Tibial nerve (tissue), 4 donors: Measurements from ENCODE around the gene TBL3. TPM values are rescaled to one million over a fixed set of nuclear protein-coding genes. Genes with fewer than 3 reads are reported as not detected.

Experiments
- DNase-seq, 2 donors: peaks; one replicate each; pipeline ENCODE4 v3.0.0-alpha.2; 2019; ENCODE audit warnings: low spot score in 2 of 2
- H3K27ac ChIP-seq, 4 donors: fragments of 200-600 bp; sonication (generic) in 3 of 4; one replicate each; pipeline ENCODE4 v1.5.1; 2017 to 2019; ENCODE audit warnings: mild to moderate bottlenecking in 1 of 4
- H3K27me3 ChIP-seq, 2 donors: fragments of 200-600 bp; sonication (generic) in 1 of 2; one replicate each; pipeline versions ENCODE4 v1.5.1 to v1.6.0; 2017 to 2019
- H3K36me3 ChIP-seq, 3 donors: fragments of 200-600 bp; sonication (generic); one replicate each; pipeline ENCODE4 v1.5.1; 2018 to 2019
- H3K4me1 ChIP-seq, 4 donors: fragments of 200-600 bp; sonication (generic) in 3 of 4; one replicate each; pipeline ENCODE4 v1.5.1; 2017 to 2019
- H3K4me3 ChIP-seq, 4 donors: fragments of 200-600 bp; sonication (generic) in 3 of 4; one replicate each; pipeline ENCODE4 v1.5.1; 2017 to 2019; ENCODE audit warnings: mild to moderate bottlenecking in 1 of 4, moderate library complexity in 1 of 4
- H3K9me3 ChIP-seq, 4 donors: fragments of 200-600 bp; sonication (generic) in 3 of 4; one replicate each; pipeline ENCODE4 v1.5.1; 2017 to 2019
- CTCF ChIP-seq, 5 experiments: fragments of 200-600 bp in 3 of 5; fragments of 450-650 bp in 2 of 5; sonication (generic) in 3 of 5; IDR thresholded peaks; one replicate each; pipeline ENCODE4 v1.5.1; 2016 to 2019; ENCODE audit warnings: antibody characterized with exemption in 5 of 5, mild to moderate bottlenecking in 3 of 5, moderate library complexity in 2 of 5
- EP300 ChIP-seq, 2 donors: sonication (generic); formaldehyde crosslinking; IDR thresholded peaks; one replicate each; pipeline ENCODE4 v1.6.1; 2017; ENCODE audit warnings: antibody characterized with exemption in 2 of 2, mild to moderate bottlenecking in 1 of 2
- POLR2A ChIP-seq, 2 donors: fragments of 450-650 bp; IDR thresholded peaks; one replicate each; pipeline ENCODE4 v1.6.1; 2017; ENCODE audit warnings: antibody characterized with exemption in 2 of 2, mild to moderate bottlenecking in 2 of 2, moderate library complexity in 2 of 2
- WGBS, 2 donors: methylation state at CpG; one replicate each; pipeline ENCODE4 v1.1.5; 2018; 5-methylcytosine and 5-hydroxymethylcytosine counted together
- total RNA-seq, 4 donors: library from RNA; depleted of rRNA; stranded (reverse); fragments of >200 nt; gene quantifications; one replicate each; pipeline ENCODE4 v1.1.0, GENCODE V29; 2016

Gene TBL3
- total RNA-seq, 4 donors from 2014 or later, result 37.6 to 70.8 (median 46.2) TPM

GRCh38 chr16:1929105-1929504, 42.7 kb upstream of the TBL3 start:
- 11 to 16% methylated on average over 9 of the region's 11 CpGs for WGBS, 2 donors
- DNase-seq, result no peak

GRCh38 chr16:1929578-1930337, 42.1 kb upstream of the TBL3 start:
- 5 to 16% methylated on average over 29 to 55 of the region's 70 CpGs for WGBS, 2 donors
- H3K9me3 ChIP-seq, result no peaks in the 10 kb centered on the region
- peaks cover 0 to 12% (median 4%) of the 10 kb centered on the region in 4 donors for H3K4me1 ChIP-seq
- peaks cover 0 to 13% of the 10 kb centered on the region in 2 donors for H3K27me3 ChIP-seq
- H3K27ac ChIP-seq, result peak overlapping the region; percentile 22 to 86 (median 79)
- H3K36me3 ChIP-seq, result no peaks in the 10 kb centered on the region
- TF ChIP-seq EP300 (IDR thresholded peaks at IDR 0.05) (no peak), CTCF (IDR thresholded peaks at IDR 0.05) (peak; percentile 100)
- peak overlapping the region; percentile 55 to 83 (median 74) for H3K4me3 ChIP-seq
- DNase-seq, result peak; percentile 78 to 83

More at GRCh38 chr16:1929105-1929504, 42.7 kb upstream of the TBL3 start:
- Histone ChIP-seq H3K9me3 (no peaks in the 10 kb centered on the region), H3K36me3 (no peaks in the 10 kb centered on the region), H3K27ac (peak overlapping the region; percentile 22 to 86 (median 79)), H3K27me3 (peaks cover 0 to 19% of the 10 kb centered on the region in 2 donors), H3K4me3 (peak overlapping the region; percentile 55 to 83 (median 74)), H3K4me1 (peaks cover 0 to 12% (median 4%) of the 10 kb centered on the region in 4 donors)
- TF ChIP-seq POLR2A (IDR thresholded peaks at IDR 0.05), result no peak

DNA sequence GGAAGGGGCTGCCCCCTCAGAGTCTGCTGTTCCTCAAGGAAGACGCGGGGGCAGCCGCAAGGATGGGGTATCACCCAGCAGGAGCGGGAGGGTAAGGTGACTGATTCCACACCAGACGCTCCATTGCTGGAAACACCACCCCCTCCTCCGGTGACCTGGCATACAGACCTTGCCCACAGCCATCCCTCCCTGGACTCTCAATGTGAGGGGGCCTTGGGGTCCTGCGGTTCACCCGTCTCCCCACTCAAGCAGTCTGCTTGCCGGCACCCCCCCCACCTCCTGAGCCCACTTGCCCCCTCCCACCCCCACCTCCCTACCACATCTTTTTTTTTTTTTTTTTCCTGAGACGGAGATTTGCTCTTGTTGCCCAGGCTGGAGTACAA, 41.5 kb upstream of the TBL3 start:
- 77% methylated on average over 6 to 10 of the region's 10 CpGs for WGBS, 2 donors
- no peak for DNase-seq
- no peak overlapping the region for H3K27ac ChIP-seq

DNA sequence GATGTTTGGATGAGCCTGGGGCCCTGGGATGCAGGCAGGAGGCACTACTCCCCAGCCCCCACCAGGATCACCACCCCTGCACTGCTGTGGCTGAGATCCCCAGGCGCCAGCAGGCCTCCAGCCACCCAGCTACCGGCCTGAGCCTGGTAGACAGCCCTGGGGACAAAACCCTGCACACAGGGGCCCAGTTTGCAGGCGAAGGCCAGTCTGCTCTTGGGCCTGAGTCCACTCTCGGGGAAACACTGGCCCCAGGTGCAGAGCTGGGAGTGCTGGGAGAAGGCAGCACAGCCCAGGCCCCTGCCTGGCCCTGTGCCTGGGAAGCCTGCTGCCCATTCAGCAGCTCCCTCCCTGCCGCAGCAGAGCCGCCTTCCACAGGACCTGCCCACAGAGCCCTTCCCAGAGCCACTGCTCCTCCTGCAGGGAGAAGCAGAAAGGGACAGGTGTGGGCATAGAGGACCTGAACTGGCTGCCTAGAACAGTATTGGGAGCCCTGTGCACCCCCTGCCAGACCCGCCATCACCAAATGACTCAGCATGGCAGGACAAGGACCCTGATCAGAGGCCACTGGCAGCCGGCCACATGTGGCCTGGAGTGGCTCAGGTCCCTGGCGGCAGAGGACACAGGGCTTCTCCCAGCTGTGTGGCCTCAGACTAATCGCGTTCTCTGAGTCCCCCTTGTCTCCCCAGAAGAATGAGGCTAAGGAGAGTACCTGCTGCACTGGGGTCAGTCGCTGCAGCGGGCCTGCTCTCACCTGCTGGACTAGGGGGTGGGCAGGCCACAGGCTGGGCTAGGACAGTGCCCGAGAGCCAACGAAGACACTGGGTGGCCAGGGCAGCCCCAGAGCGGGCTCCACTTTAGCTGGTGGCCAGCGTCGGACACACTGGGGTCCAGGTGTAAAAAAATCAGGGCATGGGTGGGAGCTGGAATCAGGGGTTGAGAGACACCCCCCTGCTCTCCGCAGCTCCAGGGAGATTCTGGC, 39.5 kb upstream of the TBL3 start:
- Histone ChIP-seq H3K9me3 (no peaks in the 10 kb centered on the region), H3K36me3 (peaks cover 0 to 6% (median 0%) of the 10 kb centered on the region in 3 donors), H3K4me1 (peaks cover 0 to 12% (median 4%) of the 10 kb centered on the region in 4 donors), H3K27ac (no peak overlapping the region), H3K27me3 (peaks cover 0 to 12% of the 10 kb centered on the region in 2 donors), H3K4me3 (no peak overlapping the region)
- no peak for DNase-seq
- 72 to 74% methylated on average over 12 to 13 of the region's 19 CpGs for WGBS, 2 donors
- TF ChIP-seq POLR2A (IDR thresholded peaks at IDR 0.05) (no peak), CTCF (IDR thresholded peaks at IDR 0.05) (no peak), EP300 (IDR thresholded peaks at IDR 0.05) (no peak)

More for the DNA sequence above, 41.5 kb upstream of the TBL3 start:
- Histone ChIP-seq H3K9me3 (no peaks in the 10 kb centered on the region), H3K4me3 (no peak overlapping the region), H3K27me3 (peaks cover 0 to 12% of the 10 kb centered on the region in 2 donors), H3K36me3 (no peaks in the 10 kb centered on the region), H3K4me1 (peaks cover 0 to 12% (median 4%) of the 10 kb centered on the region in 4 donors)
- no peak for TF ChIP-seq EP300 (IDR thresholded peaks at IDR 0.05)
- TF ChIP-seq CTCF (IDR thresholded peaks at IDR 0.05), result no peak
- TF ChIP-seq POLR2A (IDR thresholded peaks at IDR 0.05), result no peak

DNA sequence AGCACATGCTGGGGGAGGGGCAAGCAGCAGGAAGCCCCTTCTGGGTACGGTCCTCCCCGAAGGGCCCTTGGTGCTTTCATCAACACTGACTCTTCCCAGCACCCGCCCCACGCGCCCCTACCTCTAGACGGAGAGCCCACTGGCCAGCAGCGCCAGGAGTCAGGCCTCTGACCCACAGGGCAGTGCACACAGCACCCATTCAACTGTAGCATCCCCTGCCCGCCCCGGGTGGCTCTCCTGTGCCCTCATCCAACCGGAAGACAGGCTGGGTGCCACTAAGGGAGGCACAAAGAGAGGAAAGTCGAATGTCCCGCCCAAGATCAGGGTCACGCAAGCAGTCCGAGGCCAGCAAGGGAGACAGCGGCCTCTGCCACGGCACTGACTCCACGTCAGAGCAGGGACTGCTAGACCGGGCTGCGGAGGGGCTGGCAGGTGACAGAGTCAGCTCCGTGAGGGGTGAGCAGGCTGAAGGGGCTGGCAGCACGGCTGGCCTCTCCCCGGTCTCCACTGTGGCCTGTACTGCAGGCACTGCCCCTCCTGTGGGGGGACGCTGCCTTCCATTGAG, 38.7 kb upstream of the TBL3 start:
- H3K4me3 ChIP-seq, result no peak overlapping the region
- WGBS, 2 donors, result 37 to 54% methylated on average over 16 to 23 of the region's 23 CpGs
- H3K36me3 ChIP-seq, result peaks cover 0 to 15% (median under 1%) of the 10 kb centered on the region in 3 donors
- DNase-seq, result no peak
- H3K9me3 ChIP-seq, result no peaks in the 10 kb centered on the region
- no peak overlapping the region for H3K27ac ChIP-seq
- TF ChIP-seq EP300 (IDR thresholded peaks at IDR 0.05), result no peak
- no peak for TF ChIP-seq POLR2A (IDR thresholded peaks at IDR 0.05)
- TF ChIP-seq CTCF (IDR thresholded peaks at IDR 0.05), result no peak
- peaks cover 0 to 12% of the 10 kb centered on the region in 2 donors for H3K27me3 ChIP-seq
- H3K4me1 ChIP-seq, result peaks cover 0 to 12% (median 4%) of the 10 kb centered on the region in 4 donors
